GM18519 (cell line): ENCODE results near the gene CD8B2.
"Not testable (repeated sequence)": the region's sequence is repeated elsewhere in the genome, so short reads cannot be mapped to it uniquely, and the experiment has no call there.

Source experiments
- ATAC-seq: cut with Tn5 transposase; IDR thresholded peaks from one replicate; pipeline ENCODE4 v1.9.1; 2021; ENCODE audit warnings: mild to moderate bottlenecking, moderate library complexity; ENCODE audit not compliant: unreplicated experiment, low FRiP score

The CD8B2 gene

DNA sequence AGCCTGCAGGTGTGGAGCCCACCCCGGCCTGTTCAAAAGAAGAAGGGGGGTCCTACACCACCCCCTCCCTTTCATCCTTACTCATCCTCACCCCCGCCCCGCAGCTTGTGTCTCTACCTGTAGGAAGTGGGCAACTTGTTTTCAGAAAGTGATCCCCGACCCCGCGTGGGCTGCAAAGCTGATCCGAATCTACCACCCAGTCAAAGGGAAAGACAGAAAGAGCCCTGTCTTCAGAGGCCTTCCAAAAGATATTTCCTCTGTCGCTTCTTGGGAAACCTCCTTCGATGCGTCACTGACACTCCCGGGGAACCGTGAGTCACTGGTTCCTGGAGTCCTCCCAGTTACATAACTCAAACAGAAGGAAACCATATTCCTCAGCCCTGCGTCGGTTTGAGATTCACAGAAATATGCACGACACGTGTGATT is 24.3 kb downstream of the CD8B2 start:
- not testable (repeated sequence) for ATAC-seq

DNA sequence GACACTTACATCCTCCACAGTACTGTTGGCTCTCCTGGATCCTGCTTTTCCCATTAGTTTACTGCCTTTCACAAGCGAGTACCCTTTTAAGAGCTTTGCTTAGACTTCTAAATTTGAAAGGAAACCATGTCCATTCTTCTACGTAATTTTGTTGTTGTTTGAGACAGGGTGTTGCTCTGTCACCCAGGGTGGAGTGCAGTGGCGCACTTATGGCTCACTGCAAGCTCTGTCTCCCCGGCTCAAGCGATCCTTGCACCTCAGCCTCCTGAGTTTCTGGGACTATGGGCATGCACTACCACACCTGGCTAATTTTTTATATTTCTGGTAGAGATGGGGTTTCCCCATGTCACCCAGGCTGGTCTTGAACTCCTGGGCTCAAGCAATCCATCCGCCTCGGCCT is 24.8 kb downstream of the CD8B2 start:
- ATAC-seq = not testable (repeated sequence)

DNA sequence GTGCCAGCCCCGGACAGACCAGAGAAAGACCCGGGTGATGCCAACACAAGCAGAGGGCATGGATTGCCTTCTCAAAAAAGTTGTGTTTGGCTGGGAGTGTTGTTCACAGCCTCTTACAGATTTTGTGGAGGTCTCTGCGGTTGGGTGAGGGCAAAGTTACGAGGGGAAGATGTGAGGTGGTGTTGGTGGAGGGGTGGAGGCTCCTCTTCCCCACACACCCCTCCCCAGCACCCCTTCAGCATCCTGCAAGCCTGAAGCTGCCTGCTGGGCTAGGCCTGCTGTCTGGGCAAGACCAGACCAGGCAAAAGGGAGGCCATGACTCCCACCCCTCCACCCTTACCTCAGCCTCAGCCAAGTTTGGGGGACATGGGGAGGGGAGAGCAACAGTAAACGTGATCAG is 26.2 kb downstream of the CD8B2 start:
- not testable (repeated sequence) for ATAC-seq

DNA sequence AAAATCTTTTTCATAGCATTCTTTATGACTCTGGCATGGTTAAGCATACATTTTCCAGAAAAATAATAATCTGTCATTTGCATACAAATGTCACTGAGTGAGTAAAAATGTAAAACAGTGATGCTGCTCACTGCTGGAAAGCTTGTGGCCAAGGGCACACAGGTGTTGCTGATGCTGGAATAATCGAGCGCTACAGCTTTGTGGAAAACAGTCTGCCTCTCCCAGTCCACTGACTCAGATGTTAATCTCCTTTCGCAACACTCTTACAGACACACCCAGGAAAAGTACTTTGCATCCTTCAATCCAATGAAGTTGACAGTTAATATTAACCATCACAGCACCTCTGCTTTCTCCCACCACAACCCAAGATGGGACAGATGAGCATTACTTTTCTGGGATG is 27.7 kb downstream of the CD8B2 start:
- not testable (repeated sequence) for ATAC-seq

DNA sequence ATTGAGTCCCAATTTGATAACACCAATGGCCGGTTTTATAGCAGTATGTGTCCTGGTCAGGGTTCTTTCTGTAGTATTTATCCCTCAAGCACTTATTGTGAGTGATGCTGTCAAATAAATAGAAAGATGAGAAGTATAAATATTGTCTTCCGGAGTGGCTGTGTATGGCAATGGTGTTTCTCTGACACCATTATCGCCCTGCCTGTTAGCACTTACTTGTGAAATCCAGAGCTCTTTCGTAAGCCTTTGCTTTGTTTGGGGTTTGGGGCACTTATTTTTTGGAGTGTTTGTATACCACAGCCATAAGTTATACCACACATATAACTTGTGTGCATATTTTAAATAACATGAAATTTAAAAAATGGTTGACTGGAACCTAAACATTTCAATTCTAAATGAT is 29.3 kb downstream of the CD8B2 start:
- ATAC-seq = no peak

DNA sequence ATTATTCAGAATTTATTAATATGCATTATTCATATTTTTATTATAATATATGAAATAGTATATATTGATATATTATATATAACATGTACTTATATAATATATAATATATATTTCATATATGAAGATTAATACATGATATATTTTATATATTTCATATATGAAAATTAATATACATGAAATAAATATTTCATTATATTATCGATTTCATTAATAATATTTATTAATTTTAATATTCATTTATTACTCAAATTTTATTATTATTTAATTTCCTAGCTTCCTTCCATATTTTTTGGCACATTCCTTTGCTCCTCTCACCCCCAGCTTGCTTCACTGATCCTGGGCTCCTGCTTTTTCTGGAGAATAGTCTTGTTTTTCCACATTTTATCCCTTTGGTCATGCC is 29.7 kb downstream of the CD8B2 start:
- ATAC-seq = no peak

DNA sequence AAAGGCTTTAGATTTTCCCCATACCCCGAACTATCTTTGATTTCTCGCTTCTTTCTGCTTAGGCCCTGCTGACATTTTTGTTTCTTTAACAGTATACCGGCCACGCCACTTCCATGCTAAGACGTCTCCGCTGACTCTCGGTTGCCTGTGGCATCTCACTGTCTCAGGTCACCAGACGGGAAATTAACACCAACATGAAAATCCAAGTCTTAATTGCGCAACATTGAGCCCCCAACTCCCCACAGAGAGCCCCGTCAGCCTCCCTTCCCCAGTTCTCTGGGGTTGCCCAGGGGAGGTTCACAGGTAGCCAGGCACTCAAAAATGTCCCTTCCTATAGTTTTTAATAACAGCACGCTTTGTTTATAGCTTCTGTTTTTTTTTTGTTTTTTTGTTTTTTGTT is 30.2 kb downstream of the CD8B2 start:
- ATAC-seq = no peak

DNA sequence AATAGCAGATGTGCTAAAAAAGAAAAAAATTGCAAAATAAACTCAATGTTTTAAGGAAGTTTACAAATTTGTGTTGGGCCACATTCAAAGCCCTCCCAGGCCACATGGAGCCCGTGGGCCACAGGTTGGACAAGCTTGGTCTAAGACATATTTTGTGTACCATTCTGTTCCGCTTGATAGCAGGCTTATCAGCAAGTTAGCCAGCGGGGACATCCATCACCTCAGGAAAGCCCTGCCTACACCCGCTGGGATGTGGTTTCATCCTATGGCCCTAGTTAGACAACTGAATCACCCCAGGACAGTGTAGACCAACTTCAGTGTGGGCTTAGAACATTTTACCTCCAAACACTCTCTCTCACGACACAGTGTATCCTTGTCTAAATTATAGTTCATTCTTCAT is 32.6 kb downstream of the CD8B2 start:
- ATAC-seq = no peak

DNA sequence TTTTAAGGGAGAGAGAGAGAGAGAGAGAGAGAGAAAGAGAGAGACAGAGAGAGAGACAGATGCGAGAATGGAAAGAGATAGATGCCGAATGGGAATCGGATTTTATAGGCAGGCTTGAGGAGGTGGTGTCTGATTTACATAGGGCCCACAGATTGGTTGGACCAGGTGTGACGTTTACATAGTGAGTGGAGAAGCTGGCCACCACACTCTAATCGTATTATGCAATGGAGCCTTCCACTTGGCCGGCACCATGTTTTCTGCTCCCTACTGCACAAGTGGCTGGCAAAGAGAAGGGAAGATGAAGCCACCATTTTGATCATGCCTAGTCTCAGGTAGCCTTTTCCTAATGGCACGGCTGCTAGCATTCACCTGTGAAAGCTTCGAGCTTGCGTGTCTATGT is 33.9 kb downstream of the CD8B2 start:
- ATAC-seq = no peak

DNA sequence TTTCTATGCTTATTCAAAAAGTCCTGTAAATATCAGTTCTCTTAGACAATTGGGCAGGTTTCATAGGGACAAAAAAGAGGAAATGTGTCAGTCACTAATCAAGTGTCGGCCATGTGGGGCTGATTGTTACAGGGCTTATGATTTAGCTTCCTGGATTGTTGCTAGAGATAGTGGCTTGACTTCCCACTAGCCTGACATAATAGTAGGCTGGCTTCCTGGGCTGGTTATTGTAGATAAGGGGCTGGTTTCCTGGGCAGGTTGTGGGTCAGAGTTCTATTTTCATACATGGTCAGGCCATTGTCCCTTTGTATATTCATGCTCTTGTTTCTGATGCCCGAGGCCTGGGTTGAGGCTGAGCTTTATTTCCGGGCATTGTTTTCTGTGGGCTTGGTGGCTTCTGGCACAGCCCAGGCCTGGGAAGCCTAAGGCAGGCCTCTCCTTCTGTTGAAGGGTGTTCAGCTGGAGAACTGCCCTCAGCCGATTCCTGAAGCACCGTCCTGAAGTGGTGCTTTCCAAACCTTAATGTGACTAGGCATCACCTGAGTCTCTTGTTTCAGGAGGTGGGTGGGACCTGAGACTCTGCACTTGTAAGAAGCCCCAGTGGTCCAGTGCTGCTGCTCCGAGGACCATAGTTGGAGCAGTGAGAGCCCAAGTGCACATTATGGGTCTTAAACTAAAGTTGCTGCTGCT is 37.0 kb downstream of the CD8B2 start:
- ATAC-seq = no peak

DNA sequence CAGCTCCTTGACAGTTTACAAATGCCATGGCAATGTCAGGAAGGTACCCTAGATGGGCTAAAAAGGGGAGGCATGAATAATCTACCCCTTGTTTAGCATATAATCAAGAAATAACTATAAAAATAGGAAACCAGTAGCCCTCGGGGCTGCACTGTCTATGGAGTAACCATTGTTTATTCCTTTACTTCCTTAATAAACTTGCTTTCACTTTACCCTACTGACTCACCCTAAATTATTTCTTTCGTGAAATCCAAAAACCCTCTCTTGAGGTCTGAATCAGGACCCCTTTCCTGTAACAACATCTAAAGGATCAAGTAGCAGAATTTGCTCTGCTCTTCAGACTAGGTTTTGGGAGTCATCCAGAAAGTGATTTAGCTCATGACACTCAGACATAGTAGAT is 43.7 kb downstream of the CD8B2 start:
- ATAC-seq = no peak

DNA sequence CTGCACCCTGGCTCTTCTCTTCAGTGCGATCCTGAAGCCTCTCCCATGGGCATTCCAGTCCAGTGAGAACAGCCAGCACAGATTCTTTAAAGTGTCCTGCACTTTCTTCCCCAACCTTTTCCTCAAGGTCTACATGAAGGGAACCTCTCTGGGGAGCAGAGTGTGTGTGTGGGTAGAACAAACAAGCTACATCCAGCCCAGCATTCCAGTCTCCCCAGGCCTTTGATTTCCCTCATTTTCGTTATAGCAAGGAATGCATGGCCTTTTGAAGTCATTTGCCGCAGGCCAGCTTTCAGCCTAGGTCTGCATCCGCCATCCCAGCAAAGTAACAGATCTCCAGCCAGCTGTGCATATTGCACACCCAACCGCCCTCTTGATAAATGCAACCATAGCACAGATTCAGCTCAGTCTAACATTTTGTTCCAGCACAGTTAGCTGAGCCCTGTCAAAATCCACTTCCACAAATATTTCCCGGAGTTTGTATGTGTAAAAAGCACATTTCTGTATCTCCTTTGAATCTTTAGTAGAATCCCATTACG is 44.6 kb downstream of the CD8B2 start:
- no peak for ATAC-seq

DNA sequence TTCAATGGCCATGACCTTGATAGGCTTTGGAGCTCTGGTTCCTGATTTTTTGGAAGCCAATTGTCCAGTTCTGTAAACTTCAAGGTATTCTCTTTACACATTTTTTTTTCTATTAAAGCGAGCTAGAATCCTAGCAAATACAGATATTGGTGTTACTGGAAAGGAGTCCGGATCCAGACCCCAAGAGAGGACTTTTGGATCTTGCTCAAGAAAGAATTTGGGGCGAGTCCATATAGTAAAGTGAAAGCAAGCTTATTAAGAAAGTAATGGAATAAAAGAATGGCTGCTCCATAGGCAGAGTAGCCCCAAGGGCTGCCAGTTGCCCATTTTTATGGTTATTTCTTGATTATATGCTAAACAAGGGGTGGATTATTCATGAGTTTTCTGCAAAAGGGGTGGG is 45.1 kb downstream of the CD8B2 start:
- ATAC-seq = no peak

DNA sequence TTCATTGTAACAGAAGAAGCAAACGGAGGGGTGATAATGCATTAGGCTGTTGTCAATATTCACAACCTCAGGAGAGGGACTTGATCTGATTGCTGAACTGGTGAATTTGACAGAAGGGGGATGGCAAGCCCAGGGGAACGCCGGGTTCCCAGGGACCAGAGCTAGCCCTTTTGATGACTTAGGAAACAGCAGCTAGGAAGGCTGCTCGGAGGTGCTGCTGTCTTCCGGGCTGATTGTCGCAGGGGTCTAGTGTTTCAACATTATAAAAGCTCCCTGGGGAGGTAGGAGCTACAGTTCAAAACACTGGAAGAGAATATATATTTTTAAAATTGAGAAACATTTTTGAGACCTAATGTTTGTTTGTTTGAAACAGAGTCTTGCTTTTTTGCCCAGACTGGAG is 47.3 kb downstream of the CD8B2 start:
- ATAC-seq = no peak

DNA sequence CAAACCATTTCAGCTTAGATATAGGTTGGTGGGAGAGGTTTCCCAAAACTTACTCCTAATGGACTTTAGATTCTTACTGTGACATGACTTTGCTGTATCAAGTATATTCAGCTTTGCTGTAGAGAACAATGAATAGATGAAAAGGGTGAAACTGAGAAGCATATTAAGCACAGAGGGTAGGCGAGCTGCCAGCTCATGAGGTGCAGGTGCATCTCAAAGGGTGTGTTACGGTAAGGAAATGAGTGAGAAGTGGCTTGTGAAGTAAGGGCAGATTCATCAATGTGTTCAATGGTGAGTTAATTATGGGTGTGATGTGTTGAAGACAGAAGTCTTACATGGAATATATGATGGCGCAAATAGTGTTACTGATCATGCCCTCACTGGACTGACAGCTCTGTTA is 49.3 kb downstream of the CD8B2 start:
- no peak for ATAC-seq

DNA sequence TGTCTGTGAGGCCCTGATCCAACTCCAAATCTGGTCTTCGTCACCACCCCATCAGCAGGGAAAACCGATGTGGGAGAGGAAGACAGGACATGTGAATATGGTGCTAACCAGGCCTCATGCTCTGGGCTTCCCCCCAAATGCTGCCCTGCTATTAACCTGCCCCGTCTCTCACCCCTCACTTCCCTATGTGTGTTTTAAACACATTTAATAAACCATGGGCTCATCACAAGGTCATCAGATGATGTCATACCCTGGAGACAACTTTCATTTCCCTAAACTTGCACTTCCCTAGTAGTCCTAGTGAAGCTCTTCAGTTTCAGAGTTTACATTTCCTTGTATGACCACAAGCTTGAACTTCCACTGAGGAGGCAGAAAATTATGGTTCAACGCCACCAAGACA is 49.9 kb downstream of the CD8B2 start:
- ATAC-seq = no peak

DNA sequence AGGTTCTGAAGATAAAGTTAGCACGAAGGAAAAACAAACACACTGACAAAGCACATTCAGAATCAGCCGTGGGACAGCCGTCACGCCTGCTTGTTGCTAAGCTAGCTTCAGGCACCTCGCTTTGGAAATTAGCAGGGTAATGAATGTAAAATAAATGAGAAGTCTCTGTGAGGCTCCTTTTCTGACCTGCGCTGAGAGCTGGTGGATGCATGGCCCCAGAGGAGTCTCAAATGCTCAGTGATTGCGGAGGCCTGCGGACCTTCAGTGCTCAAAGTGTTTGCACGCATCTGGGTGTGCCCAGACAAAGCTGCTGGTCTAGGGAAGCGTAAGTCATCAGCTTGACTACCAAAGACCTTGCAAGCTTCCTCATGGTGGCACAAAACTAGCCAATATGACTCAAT is 50.6 kb downstream of the CD8B2 start:
- no peak for ATAC-seq

DNA sequence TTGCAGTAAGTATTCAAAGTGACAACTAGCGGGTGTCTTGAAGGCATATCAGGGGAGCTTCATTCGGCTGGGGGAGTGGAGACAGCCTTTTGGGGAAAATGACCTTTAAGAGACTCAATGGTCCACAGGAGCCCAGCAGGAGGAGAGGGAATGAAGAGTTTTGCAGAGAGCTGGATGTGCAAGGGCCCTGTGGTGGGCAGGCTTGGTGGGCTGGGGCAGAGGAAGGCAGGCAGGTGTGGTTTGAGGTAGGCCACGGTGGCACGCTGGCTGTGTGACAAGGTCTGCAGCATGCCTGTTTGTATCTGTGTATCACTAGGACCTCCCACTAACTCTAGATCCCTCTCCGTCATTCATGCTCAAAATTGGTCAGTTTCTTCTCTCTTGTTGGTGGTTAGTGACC is 53.7 kb downstream of the CD8B2 start:
- ATAC-seq = no peak

DNA sequence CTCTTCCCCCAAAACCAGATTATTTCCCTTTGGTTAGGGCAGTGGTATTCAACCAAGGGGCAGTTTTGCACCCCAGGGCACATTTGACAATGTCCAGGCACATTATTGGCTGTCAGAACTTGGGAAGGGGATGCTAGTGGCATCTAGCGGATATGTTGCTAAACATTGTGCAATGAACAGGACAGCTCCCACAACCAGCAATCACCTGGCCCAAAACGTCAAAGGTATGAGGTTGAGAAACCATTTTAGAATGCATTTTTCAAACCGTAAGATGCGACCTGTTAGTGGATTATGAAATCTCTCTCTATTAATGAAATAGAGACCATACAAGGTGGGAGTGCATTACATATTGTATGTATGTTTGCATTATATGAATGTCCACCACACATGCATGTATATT is 54.2 kb downstream of the CD8B2 start:
- ATAC-seq = no peak

DNA sequence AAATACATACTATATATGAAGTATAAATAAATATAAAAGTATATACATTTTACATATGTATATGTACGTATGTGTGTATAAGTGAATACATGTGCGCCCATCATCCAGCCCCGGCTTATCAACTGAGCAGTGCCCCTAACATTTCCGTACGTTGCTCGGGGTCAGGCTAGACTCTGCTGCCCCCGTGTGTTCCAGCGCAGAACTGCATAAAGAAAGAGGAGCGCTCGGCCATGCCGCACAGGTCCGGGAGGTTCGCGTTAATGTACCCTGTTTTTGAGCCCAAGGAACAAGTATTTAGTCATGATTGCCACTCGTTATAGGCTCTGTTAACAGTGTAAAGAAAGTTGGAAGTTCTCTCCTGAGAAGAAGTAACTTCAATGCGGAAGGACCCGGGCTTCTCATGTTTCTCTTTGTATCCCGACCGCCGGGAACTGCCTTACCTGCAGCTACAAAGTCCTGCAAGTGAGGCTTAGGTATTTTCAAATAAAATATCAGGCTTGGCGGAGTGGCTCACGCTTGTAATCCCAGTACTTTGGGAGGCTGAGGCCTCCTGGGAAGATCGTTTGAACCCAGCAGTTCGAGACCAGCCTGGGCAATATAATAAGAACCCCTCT is 55.7 kb downstream of the CD8B2 start:
- peak; percentile 84 for ATAC-seq

DNA sequence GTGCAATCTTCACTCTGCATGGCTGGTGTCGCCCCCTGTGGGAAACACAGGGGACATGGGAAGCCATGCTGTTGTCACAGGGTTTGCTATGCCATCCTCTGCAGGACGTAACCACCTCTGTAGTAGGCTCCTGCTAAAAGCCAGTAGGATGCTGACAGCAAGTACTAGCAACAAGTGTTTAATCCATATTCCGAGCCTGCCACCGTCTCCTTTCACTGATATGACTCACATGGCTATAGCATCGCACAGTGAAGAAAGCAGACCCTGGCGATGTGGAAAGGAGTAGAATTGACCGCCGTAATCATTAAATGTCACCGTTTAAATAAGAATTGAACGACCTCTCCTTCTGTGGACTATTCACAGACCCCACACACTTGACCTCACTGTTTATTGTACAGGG is 57.8 kb downstream of the CD8B2 start:
- ATAC-seq = no peak

DNA sequence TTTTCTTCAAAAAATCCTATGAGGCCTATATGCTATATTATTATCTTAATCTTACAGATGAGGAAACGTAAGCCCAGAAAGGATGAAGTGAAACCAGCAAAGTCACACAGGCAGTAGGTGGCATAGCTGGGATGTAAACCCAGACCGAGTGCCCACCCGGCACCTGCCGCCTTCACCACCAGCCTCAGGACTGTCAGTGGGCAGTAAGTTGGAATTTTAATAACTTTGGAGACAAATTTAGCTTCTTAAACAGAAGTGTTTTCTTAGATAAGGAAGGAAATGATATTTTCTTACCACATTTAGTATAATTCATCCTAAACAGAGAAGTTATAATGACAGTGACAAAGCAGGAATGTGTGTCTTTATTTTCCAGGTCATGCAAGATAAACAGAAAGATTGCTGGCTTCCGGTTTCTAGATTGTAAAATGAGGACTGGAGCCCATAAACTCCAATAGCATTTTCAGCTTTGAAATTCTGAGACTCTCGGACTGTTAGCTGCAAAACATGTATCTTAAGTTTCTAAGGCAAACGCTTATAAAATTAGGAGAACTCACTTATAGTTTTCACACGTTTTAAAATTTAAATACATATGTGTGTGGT is 59.3 kb downstream of the CD8B2 start:
- ATAC-seq = no peak
